GM18498 (cell line): Measurements from ENCODE around the gene DOCK3.
"Not testable (repeated sequence)": the region's sequence is repeated elsewhere in the genome, so short reads cannot be mapped to it uniquely, and the experiment has no call there.

ENCODE experiments used
- ATAC-seq: cut with Tn5 transposase; IDR thresholded peaks from one replicate; pipeline ENCODE4 v1.9.1; 2021; ENCODE audit warnings: mild to moderate bottlenecking, moderate library complexity; ENCODE audit not compliant: unreplicated experiment

DOCK3 gene

GRCh38 chr3:50676031-50676705, 1.4 kb downstream of the DOCK3 start:
- no peak for ATAC-seq

GRCh38 chr3:50687127-50687751, 12.5 kb downstream of the DOCK3 start:
- ATAC-seq, result no peak

- no peak for ATAC-seq
Observed at GRCh38 chr3:50687916-50688315, 13.2 kb downstream of the DOCK3 start.

GRCh38 chr3:50688602-50689001, 13.9 kb downstream of the DOCK3 start:
- ATAC-seq, result not testable (repeated sequence)

GRCh38 chr3:50689558-50689957, 14.8 kb downstream of the DOCK3 start:
- no peak for ATAC-seq

GRCh38 chr3:50695031-50695430, 20.3 kb downstream of the DOCK3 start:
- ATAC-seq, result no peak

- ATAC-seq, result no peak
Observed at GRCh38 chr3:50696276-50696675, 21.5 kb downstream of the DOCK3 start.

- ATAC-seq, result no peak
Observed at GRCh38 chr3:50698269-50698668, 23.5 kb downstream of the DOCK3 start.

GRCh38 chr3:50708620-50709019, 33.9 kb downstream of the DOCK3 start:
- no peak for ATAC-seq

GRCh38 chr3:50714946-50715345, 40.2 kb downstream of the DOCK3 start:
- no peak for ATAC-seq

- ATAC-seq, result no peak
Observed at GRCh38 chr3:50724831-50725230, 50.1 kb downstream of the DOCK3 start.

GRCh38 chr3:50734985-50735384, 60.3 kb downstream of the DOCK3 start:
- ATAC-seq, result no peak

- no peak for ATAC-seq
Observed at GRCh38 chr3:50737193-50737905, 62.6 kb downstream of the DOCK3 start.

- ATAC-seq, result no peak
Observed at GRCh38 chr3:50737906-50738598, 63.3 kb downstream of the DOCK3 start.

- no peak for ATAC-seq
Observed at GRCh38 chr3:50743643-50744042, 68.9 kb downstream of the DOCK3 start.

GRCh38 chr3:50749822-50750221, 75.1 kb downstream of the DOCK3 start:
- no peak for ATAC-seq

GRCh38 chr3:50759015-50759414, 84.3 kb downstream of the DOCK3 start:
- ATAC-seq, result no peak

GRCh38 chr3:50777680-50778079, 103.0 kb downstream of the DOCK3 start:
- ATAC-seq, result no peak

- ATAC-seq, result not testable (repeated sequence)
Observed at GRCh38 chr3:50781766-50782165, 107.0 kb downstream of the DOCK3 start.

GRCh38 chr3:50786631-50787030, 111.9 kb downstream of the DOCK3 start:
- ATAC-seq, result no peak

- not testable (repeated sequence) for ATAC-seq
Observed at GRCh38 chr3:50790894-50791293, 116.2 kb downstream of the DOCK3 start.
